GM13976 (cell line): ENCODE data around the gene BSN.

Experiments
- DNase-seq: peaks from one replicate; pipeline ENCODE4 v3.0.0; 2012; ENCODE audit warnings: low spot score
- in situ Hi-C: fragments of 300-500 bp; cut with MboI; formaldehyde crosslinking; loops from one replicate; pipeline ENCODE4 v1.12.0; 2022; ENCODE audit warnings: low sequenced_read_pairs, mixed read lengths, inconsistent platforms; ENCODE audit not compliant: unreplicated experiment
- TF ChIP-seq, protein P1 (sequence below): IDR thresholded peaks from 2 replicates; pipeline ENCODE4 v1.5.1; 2012; ENCODE audit warnings: borderline replicate concordance, mild to moderate bottlenecking; ENCODE audit not compliant: insufficient read depth; ENCODE audit errors: extremely low read depth, missing control alignments, control extremely low read depth

The BSN gene

DNA sequence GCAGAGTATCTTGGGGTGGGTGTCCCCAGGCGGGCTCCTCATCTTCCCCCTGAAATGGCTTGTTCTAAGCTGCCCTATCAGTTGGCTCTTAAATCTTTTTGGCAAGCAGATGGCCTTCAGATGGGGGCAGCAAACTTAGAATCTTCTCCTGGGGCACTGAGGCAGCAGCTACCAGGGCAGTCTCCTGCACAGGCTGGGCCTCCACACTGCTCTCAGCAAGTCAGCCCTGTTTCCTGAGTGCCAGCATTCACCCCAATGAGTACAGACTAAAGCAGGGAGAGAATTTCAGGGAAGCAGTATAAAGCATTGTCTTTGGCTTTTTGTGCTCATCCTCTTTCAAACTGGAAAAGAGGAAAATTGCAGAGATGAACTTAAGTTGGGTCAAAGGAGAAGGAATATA lies 68.8 kb downstream of the BSN start:
- in situ Hi-C loops = no loop called here

DNA sequence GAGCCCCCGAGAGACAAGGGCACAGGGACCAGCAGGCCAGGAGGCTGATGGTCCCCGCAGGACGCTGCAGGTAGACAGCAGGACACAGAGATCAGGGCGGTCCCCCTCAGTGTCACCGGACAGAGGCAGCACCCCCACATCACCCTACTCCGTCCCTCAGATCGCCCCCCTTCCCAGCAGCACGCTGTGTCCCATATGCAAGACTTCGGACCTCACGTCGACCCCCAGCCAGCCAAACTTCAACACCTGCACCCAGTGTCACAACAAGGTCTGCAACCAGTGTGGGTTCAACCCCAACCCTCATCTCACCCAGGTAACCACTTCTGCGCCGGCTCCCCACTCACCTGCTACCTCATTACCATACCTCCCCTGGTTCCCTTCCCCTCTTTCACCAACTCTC lies 70.8 kb downstream of the BSN start:
- in situ Hi-C loops = no loop called here
- DNase-seq = no peak

More for the DNA sequence above, 68.8 kb downstream of the BSN start:
- TF ChIP-seq, protein P1, sequence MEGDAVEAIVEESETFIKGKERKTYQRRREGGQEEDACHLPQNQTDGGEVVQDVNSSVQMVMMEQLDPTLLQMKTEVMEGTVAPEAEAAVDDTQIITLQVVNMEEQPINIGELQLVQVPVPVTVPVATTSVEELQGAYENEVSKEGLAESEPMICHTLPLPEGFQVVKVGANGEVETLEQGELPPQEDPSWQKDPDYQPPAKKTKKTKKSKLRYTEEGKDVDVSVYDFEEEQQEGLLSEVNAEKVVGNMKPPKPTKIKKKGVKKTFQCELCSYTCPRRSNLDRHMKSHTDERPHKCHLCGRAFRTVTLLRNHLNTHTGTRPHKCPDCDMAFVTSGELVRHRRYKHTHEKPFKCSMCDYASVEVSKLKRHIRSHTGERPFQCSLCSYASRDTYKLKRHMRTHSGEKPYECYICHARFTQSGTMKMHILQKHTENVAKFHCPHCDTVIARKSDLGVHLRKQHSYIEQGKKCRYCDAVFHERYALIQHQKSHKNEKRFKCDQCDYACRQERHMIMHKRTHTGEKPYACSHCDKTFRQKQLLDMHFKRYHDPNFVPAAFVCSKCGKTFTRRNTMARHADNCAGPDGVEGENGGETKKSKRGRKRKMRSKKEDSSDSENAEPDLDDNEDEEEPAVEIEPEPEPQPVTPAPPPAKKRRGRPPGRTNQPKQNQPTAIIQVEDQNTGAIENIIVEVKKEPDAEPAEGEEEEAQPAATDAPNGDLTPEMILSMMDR = no peak
- no peak for DNase-seq

DNA sequence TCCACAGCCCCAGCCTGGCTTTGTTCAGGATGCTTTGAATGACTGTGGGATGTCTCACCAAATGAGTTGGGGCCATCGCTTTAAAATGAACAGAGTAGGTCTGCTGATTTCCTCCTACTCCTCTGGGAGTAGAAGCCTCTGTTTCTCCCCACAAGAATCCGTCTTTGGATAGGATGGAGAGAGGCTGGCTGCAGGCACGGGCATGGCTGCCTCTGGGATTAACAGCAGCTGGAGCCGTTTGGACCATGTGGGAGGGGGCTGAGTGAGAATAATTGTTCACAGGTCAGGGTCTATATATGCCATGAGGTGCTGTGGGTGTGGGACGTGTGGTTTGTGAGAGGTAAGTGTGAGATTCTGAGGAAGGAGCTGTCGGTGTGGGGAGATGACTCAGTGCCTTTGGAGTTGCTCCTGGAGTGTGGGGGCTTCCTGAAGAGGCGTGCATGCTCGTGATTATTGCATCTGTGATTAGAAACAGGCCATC lies 71.9 kb downstream of the BSN start:
- no peak for DNase-seq
- TF ChIP-seq, protein P1 = no peak
- in situ Hi-C loops = no loop called here

More for the DNA sequence above, 70.8 kb downstream of the BSN start:
- TF ChIP-seq, protein P1 = no peak

DNA sequence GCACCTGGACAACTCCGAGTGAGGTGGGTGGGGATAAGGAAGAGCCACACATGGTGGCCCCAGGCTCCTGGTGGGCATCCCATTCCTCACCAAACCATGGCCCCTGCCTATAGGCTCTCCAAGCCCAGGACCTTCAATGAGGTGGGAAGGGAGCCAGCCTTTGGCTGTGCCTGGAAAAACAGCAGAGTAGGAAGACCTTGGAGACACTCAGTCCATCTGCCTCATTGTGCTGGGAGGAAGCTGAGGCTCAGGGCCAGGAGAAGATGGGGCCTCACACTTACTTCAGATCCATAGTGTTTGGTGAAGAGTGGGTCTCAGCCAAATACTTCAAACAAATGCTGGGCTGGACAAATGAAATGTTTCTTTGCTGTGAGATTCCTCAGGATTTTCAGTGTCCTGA lies 72.5 kb downstream of the BSN start:
- DNase-seq = no peak
- in situ Hi-C loops = no loop called here
- TF ChIP-seq, protein P1 = no peak

DNA sequence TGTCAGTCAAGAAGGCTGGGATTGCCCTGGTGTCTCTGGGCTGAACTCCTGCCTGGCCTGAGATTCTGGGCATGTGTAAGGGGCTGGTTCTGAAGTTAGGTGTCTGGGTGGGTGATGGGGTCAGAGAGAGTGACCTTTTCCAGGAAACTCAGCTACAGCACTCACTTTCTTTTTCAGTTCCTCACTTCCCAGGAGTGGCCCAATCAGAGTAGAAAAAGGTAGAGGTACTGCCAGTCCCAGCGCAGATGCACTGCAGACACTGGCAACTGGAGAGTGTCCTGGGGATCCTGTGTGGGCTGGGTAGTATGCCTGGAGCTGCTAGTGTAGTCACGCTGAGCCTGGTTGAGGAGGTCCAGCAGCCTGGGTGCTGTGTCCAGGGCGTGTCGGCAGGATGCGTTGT lies 73.4 kb downstream of the BSN start:
- TF ChIP-seq, protein P1 = no peak
- in situ Hi-C loops = no loop called here
- no peak for DNase-seq

DNA sequence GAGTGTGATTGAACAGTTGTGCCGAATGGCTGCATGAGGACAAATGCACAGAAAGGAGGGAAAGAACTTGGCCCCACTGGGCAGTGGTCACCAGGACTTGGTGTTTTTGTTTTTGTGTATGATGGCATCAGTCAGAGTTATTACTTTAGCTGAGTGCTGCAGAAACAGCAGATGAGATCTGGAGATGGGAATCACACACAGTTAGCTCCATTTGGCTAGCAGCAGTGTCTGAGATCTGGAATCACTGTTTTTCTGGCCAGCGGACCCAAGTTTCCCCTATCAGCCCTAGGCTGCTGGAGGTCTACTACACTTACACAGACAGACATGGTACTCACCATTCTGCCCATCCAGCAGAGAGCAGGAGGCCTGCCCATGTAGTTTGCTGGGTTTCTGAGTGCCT lies 74.0 kb downstream of the BSN start:
- in situ Hi-C loops = no loop called here
- no peak for DNase-seq
- TF ChIP-seq, protein P1 = no peak

DNA sequence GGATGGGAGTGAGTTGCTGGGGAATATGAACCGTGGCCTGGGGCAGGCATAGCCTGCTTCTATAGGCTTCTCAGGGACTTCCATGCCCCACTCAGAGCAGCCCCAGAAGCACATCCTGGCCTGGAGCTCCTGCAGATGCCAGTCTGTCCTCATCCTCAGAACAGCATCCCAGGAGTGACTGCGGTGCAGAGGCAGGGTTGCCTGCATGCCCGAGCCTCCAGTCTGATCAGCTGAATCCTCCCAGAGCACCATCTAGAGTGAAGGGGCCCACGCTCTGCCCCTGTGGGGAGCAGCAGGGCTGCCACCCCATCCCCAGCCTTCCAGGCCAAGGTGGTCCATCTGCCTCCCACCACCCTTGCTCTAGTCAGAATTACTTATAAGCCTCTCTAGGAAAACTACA lies 75.2 kb downstream of the BSN start:
- in situ Hi-C loops = no loop called here
- DNase-seq = no peak
- TF ChIP-seq, protein P1 = no peak
